DMS79 (cell line): ENCODE data around the gene NOTUM.
"Not testable (repeated sequence)": the region's sequence is repeated elsewhere in the genome, so short reads cannot be mapped to it uniquely, and the experiment has no call there.

Experiments
- DNase-seq: peaks from one replicate; lab custom pipeline; 2025; lab: John Stamatoyannopoulos, UW

Gene NOTUM

GRCh38 chr17:81923302-81924260 is 37.4 kb downstream of the NOTUM start:
- DNase-seq = no peak

- DNase-seq = no peak
Measured at GRCh38 chr17:81922566-81923301, 38.3 kb downstream of the NOTUM start.

- no peak for DNase-seq
Measured at GRCh38 chr17:81921996-81922565, 38.9 kb downstream of the NOTUM start.

- no peak for DNase-seq
Measured at GRCh38 chr17:81921537-81921862, 39.5 kb downstream of the NOTUM start.

- DNase-seq = no peak
Measured at GRCh38 chr17:81920612-81921536, 40.1 kb downstream of the NOTUM start.

- no peak for DNase-seq
Measured at GRCh38 chr17:81918832-81919545, 42.0 kb downstream of the NOTUM start.

- DNase-seq = not testable (repeated sequence)
Measured at GRCh38 chr17:81918333-81918669, 42.7 kb downstream of the NOTUM start.

GRCh38 chr17:81917565-81918332 is 43.2 kb downstream of the NOTUM start, which contains the start of gene SIRT7:
Gene SIRT7 (minus strand): TSS chr17:81918176. CDS start chr17:81918131, 45 bp downstream.
- peak; percentile 11 for DNase-seq

GRCh38 chr17:81916234-81917001 is 44.6 kb downstream of the NOTUM start:
- no peak for DNase-seq

GRCh38 chr17:81915331-81915730 is 45.7 kb downstream of the NOTUM start:
- no peak for DNase-seq

- no peak for DNase-seq
Measured at GRCh38 chr17:81914103-81914850, 46.7 kb downstream of the NOTUM start.

- no peak for DNase-seq
Measured at GRCh38 chr17:81913394-81914102, 47.4 kb downstream of the NOTUM start.

GRCh38 chr17:81912441-81913309 is 48.3 kb downstream of the NOTUM start:
- DNase-seq = no peak

GRCh38 chr17:81911969-81912368 is 49.0 kb downstream of the NOTUM start:
- no peak for DNase-seq

- peak; percentile 14 for DNase-seq
Measured at GRCh38 chr17:81911277-81911961, 49.6 kb downstream of the NOTUM start, which contains the start of gene PCYT2. Gene PCYT2 (minus strand): TSS chr17:81911399. CDS start chr17:81911355, 44 bp downstream.

- no peak for DNase-seq
Measured at GRCh38 chr17:81910840-81911276, 50.1 kb downstream of the NOTUM start.
